Loucy (cell line): ENCODE measurements around the gene NHLRC3.
"Not testable (repeated sequence)": the region's sequence is repeated elsewhere in the genome, so short reads cannot be mapped to it uniquely, and the experiment has no call there.

Source experiments
- CTCF ChIP-seq: fragments of 200-600 bp; sonication (generic); conservative IDR thresholded peaks from 2 replicates; pipeline ENCODE4 v1.5.1; 2014; ENCODE audit warnings: mild to moderate bottlenecking, antibody characterized with exemption, low read length
- EZH2phosphoT487 ChIP-seq: fragments of 200-600 bp; IDR thresholded peaks from 2 replicates; pipeline ENCODE4 v1.6.1; 2018; ENCODE audit warnings: antibody characterized with exemption, mild to moderate bottlenecking, moderate library complexity, borderline replicate concordance

DNA sequence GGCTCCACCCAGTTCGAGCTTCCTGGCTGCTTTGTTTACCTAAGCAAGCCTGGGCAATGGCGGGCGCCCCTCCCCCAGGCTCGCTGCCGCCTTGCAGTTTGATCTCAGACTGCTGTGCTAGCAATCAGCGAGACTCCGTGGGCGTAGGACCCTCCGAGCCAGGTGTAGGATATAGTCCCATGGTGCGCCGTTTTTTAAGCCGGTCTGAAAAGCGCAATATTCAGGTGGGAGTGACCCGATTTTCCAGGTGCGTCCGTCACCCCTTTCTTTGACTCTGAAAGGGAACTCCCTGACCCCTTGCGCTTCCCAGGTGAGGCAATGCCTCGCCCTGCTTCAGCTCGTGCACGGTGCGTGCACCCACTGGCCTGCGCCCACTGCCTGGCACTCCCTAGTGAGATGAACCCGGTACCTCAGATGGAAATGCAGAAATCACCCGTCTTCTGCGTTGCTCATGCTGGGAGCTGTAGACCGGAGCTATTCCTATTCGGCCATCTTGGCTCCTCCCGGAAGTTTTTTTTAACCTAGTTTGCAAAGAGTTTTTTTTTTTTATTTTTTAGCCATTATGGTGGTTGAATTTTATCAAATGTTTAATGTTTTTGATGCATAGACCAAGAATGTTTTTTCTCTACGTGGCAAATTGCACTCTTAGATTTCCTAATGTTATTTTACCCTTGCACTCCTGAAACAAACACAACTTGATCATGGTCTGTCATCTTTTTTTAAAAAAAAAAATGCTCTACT lies 31.7 kb upstream of the NHLRC3 start:
- not testable (repeated sequence) for TF ChIP-seq CTCF, EZH2phosphoT487
